LoVo (cell line): Measurements from ENCODE around the gene HSPH1.

ENCODE experiments used
- DNase-seq: peaks from one replicate; pipeline ENCODE4 v3.0.0-alpha.2; 2016; ENCODE audit warnings: low spot score

HSPH1 gene

GRCh38 chr13:31161557-31162150 lies at the start of gene HSPH1:
HSPH1 (minus strand) TSS chr13:31161904; CDS start chr13:31161582, 322 bp downstream.
- DNase-seq: peak; percentile 97

- DNase-seq: no peak
Measured at GRCh38 chr13:31209841-31210210, 48.1 kb upstream of the HSPH1 start.

DNA sequence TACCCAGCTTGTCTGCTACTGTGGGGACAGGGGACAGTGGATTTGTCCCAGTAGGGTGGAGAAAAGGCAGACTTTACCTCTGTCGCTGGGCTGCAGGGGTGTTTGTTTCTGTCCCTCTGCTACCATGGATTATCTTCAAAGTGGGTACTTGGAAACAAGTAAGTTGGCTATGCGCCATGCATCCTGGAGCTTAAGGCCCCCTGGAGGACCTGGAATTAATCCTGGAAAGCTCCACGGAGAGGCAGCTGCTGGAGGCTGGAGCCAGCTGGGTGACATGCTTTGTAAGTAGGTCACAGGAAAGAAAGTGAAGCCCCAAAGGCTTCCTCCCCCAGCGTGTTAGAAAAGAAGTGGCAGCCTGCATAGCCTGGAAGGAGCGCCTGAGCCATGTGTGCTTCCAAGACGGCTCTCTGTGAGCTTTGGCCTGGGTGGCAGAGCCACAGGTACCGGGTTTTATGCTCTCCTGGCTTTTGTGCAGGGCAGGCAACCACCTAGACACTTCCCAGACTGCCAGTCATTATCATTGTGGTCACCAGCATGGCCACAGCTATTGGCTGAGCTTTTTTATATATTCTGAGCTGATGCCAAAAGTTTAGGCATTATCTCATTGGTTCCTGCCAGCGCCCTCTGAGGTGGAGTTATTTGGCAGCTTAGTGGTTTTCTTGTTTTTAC lies 47.6 kb upstream of the HSPH1 start:
- no peak for DNase-seq

GRCh38 chr13:31208559-31209122 lies 46.9 kb upstream of the HSPH1 start:
- no peak for DNase-seq

- DNase-seq: no peak
Measured at GRCh38 chr13:31207661-31208552, 46.2 kb upstream of the HSPH1 start.

GRCh38 chr13:31204592-31204991 lies 42.9 kb upstream of the HSPH1 start:
- DNase-seq: peak; percentile 32

DNA sequence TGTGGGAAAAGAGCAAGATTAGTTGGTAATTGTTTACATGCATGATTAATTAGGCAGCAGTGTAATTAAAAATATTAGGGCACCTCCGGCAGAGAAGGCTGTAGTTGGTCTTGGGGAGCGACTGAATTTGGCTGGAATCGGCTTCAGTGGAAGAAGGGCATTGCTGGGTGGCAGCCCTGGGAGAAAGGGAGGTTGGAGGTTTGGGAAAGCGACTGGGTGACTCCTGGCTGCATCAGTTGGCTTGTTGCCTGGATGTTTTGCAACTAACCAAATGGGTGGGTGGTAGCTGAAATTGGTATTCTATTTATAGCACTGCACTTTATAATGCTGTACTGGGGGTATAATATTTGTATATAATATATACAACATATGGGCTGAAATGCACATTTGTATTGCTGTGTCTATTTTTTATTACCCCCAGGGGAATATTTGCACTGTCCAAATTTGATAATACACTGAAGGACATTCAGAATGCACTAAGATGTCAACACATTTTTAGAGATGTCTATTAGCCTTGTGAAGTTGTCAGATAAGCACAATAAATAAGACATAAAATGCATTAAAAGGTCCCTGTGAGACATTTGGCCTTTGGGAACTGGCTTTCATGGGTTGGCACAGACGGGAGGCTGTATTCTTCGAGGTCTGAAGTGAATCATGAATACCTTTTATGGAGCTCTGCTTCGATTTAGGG lies 39.8 kb upstream of the HSPH1 start:
- no peak for DNase-seq

DNA sequence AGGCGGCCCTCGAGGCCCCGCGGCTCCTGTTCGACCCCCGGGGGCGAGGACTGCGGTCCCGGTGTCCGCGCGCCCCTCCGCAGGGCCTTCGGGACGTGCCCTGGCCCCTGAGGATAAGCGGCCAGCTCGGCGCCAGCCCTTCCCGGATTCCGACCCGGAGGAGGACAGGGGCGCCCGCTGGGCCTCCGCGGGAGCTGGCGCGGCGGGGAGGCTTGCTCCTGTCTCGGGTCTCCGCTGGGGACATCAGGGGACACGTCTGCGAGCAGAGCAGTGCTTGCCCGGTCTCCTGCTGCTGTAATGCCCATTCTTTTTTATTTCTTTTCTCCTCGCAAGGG lies 38.9 kb upstream of the HSPH1 start:
- DNase-seq: peak; percentile 68

GRCh38 chr13:31199849-31200636 lies 38.3 kb upstream of the HSPH1 start, which contains the start of gene B3GLCT:
B3GLCT (plus strand) TSS chr13:31199975; CDS start chr13:31200085, 110 bp downstream.
- peak; percentile 86 for DNase-seq

DNA sequence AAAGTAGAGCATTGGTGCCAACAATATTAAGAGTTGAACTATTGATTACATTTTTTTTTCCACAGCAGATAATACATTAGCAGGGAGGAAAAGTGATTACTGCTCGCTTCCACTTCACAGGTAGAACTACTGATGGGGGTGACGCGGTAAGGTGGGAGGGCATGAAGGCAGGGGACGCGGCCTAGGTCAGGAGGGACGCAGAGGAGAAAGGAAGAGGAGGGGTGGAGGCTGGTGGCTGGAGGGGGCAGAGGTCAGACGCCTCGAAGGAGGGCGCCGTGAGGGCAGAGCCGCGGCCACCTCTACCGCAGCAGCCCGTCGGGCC lies 37.8 kb upstream of the HSPH1 start:
- no peak for DNase-seq

GRCh38 chr13:31198519-31198918 lies 36.8 kb upstream of the HSPH1 start:
- no peak for DNase-seq

DNA sequence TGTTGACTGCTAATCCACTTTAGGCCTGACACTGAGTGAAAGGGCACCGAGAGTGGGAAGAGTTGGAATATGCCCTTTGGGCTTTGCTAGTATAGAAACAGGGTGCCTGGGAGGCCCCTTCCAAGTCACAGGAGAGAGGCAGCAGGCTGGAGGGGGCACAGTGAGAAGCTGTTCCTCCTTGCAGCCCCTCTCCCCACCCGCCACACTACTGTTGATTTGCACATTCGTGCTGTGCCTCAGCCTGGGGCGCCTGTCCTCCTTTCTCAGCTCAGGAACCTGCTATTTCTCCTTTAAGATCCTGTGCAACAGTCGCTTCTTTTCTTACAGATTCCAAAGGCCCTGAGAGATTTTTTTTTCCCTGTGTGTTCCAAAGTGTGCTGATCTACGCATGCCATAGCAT lies 35.3 kb upstream of the HSPH1 start:
- DNase-seq: no peak

GRCh38 chr13:31195616-31196015 lies 33.9 kb upstream of the HSPH1 start:
- no peak for DNase-seq

GRCh38 chr13:31192306-31192705 lies 30.6 kb upstream of the HSPH1 start:
- DNase-seq: no peak

- DNase-seq: no peak
Measured at GRCh38 chr13:31191748-31192147, 30.0 kb upstream of the HSPH1 start.

DNA sequence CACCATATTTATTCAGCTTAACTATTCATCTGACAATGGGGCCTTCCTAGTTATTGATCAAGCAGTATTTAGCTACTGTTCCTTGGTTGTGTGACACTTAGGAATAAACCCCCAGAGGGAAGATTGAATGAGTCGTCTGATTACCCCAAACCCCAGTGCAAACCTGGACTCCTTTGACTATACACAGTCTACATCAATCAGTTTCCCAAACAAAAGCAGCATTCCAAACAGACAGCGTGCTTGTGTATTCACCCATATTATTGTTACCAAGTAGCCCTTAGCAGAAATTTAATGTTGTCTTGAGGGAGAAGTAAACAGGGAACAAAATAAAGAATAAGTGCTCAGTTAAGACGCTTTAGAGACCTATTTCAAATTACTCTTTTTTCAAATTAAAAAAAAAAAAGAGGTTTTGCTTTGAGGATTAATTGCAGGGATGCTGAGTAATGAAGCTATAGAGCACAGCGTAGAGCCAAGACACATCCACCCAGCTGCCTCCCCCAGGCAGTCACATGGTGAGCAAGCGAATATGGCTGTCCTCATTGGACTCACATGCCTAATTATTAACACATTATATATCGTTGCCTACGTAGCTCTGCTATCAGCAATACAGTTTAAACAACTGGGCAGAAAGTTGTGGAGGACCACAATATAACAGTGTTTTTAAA lies 23.4 kb upstream of the HSPH1 start:
- no peak for DNase-seq

DNA sequence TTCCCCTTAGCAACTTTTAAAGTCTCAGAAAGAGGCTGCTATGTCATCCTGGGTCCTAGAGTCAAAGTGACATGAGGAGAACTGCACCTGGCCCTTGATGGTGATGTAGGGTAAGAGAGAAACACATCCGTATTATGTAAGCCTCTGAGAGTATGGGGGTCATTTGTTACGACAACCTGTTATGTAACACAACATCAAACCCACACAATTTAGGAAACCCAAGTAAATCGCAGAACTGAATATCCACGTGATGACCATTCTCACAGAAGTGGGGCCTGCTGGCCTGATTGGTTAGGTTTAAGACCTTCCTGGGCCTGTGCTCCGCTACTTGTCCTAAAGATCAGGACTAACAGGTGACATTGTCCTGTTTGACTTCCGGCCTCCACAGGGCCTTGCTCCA lies 22.7 kb upstream of the HSPH1 start:
- no peak for DNase-seq

- no peak for DNase-seq
Measured at GRCh38 chr13:31182987-31183386, 21.3 kb upstream of the HSPH1 start.

GRCh38 chr13:31179754-31180153 lies 18.1 kb upstream of the HSPH1 start:
- DNase-seq: no peak

GRCh38 chr13:31179241-31179640 lies 17.5 kb upstream of the HSPH1 start:
- DNase-seq: no peak
